Right lobe of liver (tissue), 6 donors: ENCODE data around the gene ULBP1. TPM values are rescaled to one million over a fixed set of nuclear protein-coding genes. Genes with fewer than 3 reads are reported as not detected.

ENCODE experiments used
- ATAC-seq, 4 donors: fragments of 200-7000 bp; cut with Tn5 transposase; one replicate each; pipeline ENCODE4 v1.9.1; 2020; ENCODE audit warnings: mild to moderate bottlenecking in 4 of 4, moderate library complexity in 4 of 4
- DNase-seq, 3 donors: peaks; one replicate each; pipeline ENCODE4 v3.0.0-alpha.2; 2020
- H3K27ac ChIP-seq, 3 donors: fragments of 200-600 bp; one replicate each; pipeline ENCODE4 v1.8.0; 2022
- H3K27me3 ChIP-seq, 2 donors: fragments of 200-600 bp; one replicate each; pipeline ENCODE4 v1.8.0; 2022
- H3K36me3 ChIP-seq, 4 donors: fragments of 200-600 bp; sonication (generic) in 1 of 4; one replicate each; pipeline versions ENCODE4 v1.5.1 to v1.8.0; 2017 to 2022; ENCODE audit warnings: control low read depth in 1 of 4
- H3K4me1 ChIP-seq, 4 donors: fragments of 200-600 bp; sonication (generic) in 1 of 4; one replicate each; pipeline versions ENCODE4 v1.5.1 to v1.8.0; 2017 to 2022; ENCODE audit warnings: control low read depth in 1 of 4
- H3K4me3 ChIP-seq, 3 donors: fragments of 200-600 bp; one replicate each; pipeline ENCODE4 v1.8.0; 2022
- H3K9me3 ChIP-seq, 4 donors: fragments of 200-600 bp; sonication (generic) in 1 of 4; one replicate each; pipeline versions ENCODE4 v1.5.1 to v1.8.0; 2017 to 2022; ENCODE audit warnings: control low read depth in 1 of 4
- POLR2A ChIP-seq: fragments of 450-650 bp; IDR thresholded peaks from one replicate; pipeline ENCODE4 v1.6.1; 2017; ENCODE audit warnings: antibody characterized with exemption, mild to moderate bottlenecking
- WGBS: methylation state at CpG from one replicate; pipeline ENCODE4 v1.1.6; 2018; ENCODE audit warnings: low coverage, low lambda C conversion rate; ENCODE audit not compliant: insufficient coverage; ENCODE audit errors: missing lambda C conversion rate; 5-methylcytosine and 5-hydroxymethylcytosine counted together
- intact Hi-C, 2 donors: fragments of 100-400 bp; cut with DNase I; formaldehyde crosslinking; loops; one replicate each; pipeline versions ENCODE4 v1.11.2 to v1.14.1; 2022
- total RNA-seq, 6 experiments: library from RNA; depleted of rRNA in 2 of 6; stranded (reverse); fragments of >200 nt in 2 of 6; fragmentation: NEBNext Ultra II Directional in 3 of 6; extraction: Animal tissue kit (Norgen Biotek cat#: 25700) in 3 of 6; gene quantifications; one replicate each; pipeline versions ENCODE4 v1.1.0 to v1.2.4, GENCODE V29; 2016 to 2023
- TF ChIP-seq, protein P1 (sequence below), 4 donors: fragments of 200-600 bp in 3 of 4; fragments of 450-650 bp in 1 of 4; IDR thresholded peaks; one replicate each; pipeline versions ENCODE4 v1.5.1 to v1.8.0; 2016 to 2022; ENCODE audit warnings: antibody characterized with exemption in 4 of 4, mild to moderate bottlenecking in 2 of 4
- donor health status: DM: no; HTN: yes; CAD: no.
- donor health status: DM: no; HTN: no; CAD: no.
- donor health status: DM: no; HTN: no; CAD: no.
- donor health status: DM: no; HTN: yes; CAD: no.
- donor health status: DM: no; HTN: yes; CAD: no.

ULBP1 gene
- total RNA-seq, 6 experiments from 2014 or later: 0.07 to 0.43 (median 0.12) TPM; not detected in 1

DNA sequence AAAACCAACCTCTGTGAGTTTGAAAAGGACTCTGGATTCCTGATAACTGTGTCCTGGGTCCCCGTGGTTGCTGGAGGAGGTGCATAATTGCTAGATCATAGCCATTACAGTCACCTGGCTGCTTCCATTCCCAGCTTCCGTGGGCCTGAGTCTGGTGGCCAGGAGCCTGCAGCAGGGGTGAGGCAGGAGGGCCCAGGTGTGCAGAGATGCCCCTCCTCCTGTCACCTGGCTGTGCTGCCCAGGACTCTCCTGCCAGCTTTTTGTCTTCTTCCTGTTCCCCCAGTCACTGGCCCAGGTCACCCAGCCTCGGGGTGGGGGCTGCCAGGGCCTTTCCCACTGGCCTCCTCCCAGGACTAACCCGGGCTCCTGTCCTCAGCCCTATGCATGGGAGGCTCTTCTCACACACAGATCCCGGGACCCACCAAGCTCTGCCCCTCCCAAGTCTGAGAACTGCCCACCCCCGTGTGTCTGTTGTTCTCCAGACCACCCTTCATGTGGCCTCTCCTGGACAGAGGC lies 31.6 kb downstream of the ULBP1 start:
- Histone ChIP-seq H3K4me1 (peaks cover 0 to 8% (median 1%) of the 10 kb centered on the region in 4 donors), H3K9me3 (no peaks in the 10 kb centered on the region), H3K27ac (no peak overlapping the region), H3K4me3 (no peak overlapping the region), H3K27me3 (peaks cover 5 to 13% of the 10 kb centered on the region in 2 donors), H3K36me3 (no peaks in the 10 kb centered on the region)
- no peak for ATAC-seq
- DNase-seq: no peak
- intact Hi-C loops: no loop called here
- TF ChIP-seq, protein P1, sequence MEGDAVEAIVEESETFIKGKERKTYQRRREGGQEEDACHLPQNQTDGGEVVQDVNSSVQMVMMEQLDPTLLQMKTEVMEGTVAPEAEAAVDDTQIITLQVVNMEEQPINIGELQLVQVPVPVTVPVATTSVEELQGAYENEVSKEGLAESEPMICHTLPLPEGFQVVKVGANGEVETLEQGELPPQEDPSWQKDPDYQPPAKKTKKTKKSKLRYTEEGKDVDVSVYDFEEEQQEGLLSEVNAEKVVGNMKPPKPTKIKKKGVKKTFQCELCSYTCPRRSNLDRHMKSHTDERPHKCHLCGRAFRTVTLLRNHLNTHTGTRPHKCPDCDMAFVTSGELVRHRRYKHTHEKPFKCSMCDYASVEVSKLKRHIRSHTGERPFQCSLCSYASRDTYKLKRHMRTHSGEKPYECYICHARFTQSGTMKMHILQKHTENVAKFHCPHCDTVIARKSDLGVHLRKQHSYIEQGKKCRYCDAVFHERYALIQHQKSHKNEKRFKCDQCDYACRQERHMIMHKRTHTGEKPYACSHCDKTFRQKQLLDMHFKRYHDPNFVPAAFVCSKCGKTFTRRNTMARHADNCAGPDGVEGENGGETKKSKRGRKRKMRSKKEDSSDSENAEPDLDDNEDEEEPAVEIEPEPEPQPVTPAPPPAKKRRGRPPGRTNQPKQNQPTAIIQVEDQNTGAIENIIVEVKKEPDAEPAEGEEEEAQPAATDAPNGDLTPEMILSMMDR (IDR thresholded peaks at IDR 0.05): no peak
- no peak for TF ChIP-seq POLR2A
- WGBS: 76% methylated on average over 2 of the region's 6 CpGs

DNA sequence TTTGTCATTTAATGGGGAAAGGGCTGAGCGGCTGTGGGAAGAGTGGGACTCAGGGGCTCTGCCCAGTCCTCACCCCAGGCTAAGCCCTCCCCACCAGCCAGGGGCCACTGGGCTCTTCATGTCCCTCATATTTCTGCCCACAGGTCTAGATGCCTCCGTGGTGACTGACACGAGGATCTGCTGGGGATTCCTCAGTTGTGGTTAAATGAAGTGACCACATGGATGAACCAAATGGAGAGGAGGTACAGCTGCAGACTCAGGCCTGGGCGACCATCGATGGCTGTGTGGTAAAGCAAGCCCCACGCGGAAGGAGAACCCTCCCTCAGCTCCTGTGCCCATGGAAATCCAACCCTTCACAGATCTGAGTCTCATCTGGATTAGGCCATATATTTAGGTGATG lies 32.2 kb downstream of the ULBP1 start:
- Histone ChIP-seq H3K27ac (no peak overlapping the region), H3K9me3 (no peaks in the 10 kb centered on the region), H3K4me3 (no peak overlapping the region), H3K4me1 (peaks cover 0 to 2% (median under 1%) of the 10 kb centered on the region in 4 donors), H3K36me3 (no peaks in the 10 kb centered on the region), H3K27me3 (peaks cover 5 to 12% of the 10 kb centered on the region in 2 donors)
- intact Hi-C loops: no loop called here
- ATAC-seq (no peak), DNase-seq (no peak)
- 84% methylated on average over 6 of the region's 7 CpGs for WGBS
- TF ChIP-seq, protein P1 (IDR thresholded peaks at IDR 0.05): no peak
- no peak for TF ChIP-seq POLR2A

DNA sequence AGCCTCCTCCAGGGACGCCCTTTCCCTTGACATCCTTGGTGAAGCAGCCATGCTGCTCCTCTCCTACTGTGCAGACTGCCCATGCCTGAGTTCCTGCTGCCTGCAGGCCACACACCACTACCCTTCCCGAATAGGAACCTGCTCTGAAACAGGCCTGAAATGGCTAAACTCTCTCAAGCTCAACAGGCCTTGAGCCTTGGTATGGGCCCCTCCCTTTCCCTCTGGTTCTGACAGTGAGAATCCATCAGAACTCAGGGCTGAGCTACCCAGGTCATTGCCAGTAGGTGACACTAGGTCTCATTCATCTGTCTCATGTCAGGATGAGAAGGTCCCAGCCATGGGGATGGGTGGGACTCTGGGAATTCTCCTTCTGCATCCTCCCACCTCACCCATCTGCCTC lies 35.9 kb downstream of the ULBP1 start:
- 86% methylated on average over 2 of the region's 2 CpGs for WGBS
- Histone ChIP-seq H3K27ac (no peak overlapping the region), H3K36me3 (no peaks in the 10 kb centered on the region), H3K9me3 (no peaks in the 10 kb centered on the region), H3K4me3 (no peak overlapping the region), H3K4me1 (no peaks in the 10 kb centered on the region), H3K27me3 (peaks cover 0 to 5% of the 10 kb centered on the region in 2 donors)
- no peak for ATAC-seq
- intact Hi-C loops: no loop called here
- TF ChIP-seq POLR2A: no peak
- TF ChIP-seq, protein P1 (IDR thresholded peaks at IDR 0.05): no peak
- no peak for DNase-seq

DNA sequence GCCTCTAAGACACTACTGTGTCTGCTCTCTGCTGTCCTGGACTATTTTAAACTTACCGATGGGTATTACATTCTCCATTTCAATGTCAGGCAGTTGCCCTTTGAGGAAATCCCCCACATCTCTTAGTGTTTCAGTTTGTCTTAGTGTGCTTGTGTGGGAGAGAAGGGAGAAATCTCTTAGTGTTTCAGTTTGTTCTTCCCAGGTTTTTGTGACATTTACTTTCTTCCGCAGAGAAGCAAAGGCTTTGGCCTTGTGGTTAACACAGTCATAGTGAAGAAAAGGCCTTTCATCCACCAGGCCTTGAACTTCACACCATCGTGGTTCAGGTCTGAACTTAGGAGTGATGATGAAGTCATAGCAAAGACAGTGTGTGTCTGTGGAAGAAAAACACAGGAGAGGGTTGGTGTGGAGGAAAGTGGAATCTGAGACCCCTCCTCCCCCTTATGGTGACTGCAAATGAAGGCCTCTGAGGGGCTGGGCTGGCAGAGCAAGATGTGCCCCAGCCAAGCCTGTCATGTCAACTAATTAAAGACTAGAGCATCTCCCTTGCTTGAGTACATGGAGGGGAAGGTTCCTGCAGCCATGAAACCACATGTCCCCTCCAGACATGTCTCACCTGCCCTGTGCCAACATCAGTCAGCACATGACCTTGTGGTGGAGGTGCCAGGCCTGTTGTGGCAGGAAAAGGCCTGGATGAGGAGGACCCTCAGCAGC lies 37.7 kb downstream of the ULBP1 start:
- Histone ChIP-seq H3K9me3 (no peaks in the 10 kb centered on the region), H3K27me3 (no peaks in the 10 kb centered on the region), H3K27ac (no peak overlapping the region), H3K4me3 (no peak overlapping the region), H3K4me1 (peaks cover 0 to 3% (median 1%) of the 10 kb centered on the region in 4 donors), H3K36me3 (no peaks in the 10 kb centered on the region)
- no peak for DNase-seq
- 55% methylated on average over 3 of the region's 3 CpGs for WGBS
- TF ChIP-seq POLR2A: no peak
- TF ChIP-seq, protein P1 (IDR thresholded peaks at IDR 0.05): no peak
- ATAC-seq: no peak
- intact Hi-C loops: no loop called here
